Measurements from ENCODE around the gene CEP112. TPM values are rescaled to one million over a fixed set of nuclear protein-coding genes. Genes with fewer than 3 reads are reported as not detected.

Gene CEP112
- total and polyA plus RNA-seq, 2 of the 4 experiments (the other 2 are of a cell fraction), result 2.5 to 5.6 TPM

GRCh38 chr17:65864394-65864793 is 327.5 kb downstream of the CEP112 start:
- CTCF ChIA-PET, result no interaction called here
- Histone ChIP-seq H2AK9ac (replicated peaks; ENCODE audit: low read depth, low read length, poor library complexity) (no peak overlapping the region), H4K91ac (ENCODE audit: insufficient read depth, low read depth, low read length) (no peak overlapping the region), H3K9ac (ENCODE audit: low read depth, low read length) (no peak overlapping the region), H2BK120ac (ENCODE audit: low read depth, low read length) (no peak overlapping the region), H3K79me1 (ENCODE audit: low read depth in 1 of 2, low read length in 2 of 2) (no peaks in the 10 kb centered on the region), H3K4me1 (ENCODE audit: control insufficient read depth, insufficient read depth, low read length) (no peaks in the 10 kb centered on the region), H2BK15ac (ENCODE audit: low read depth, low read length) (no peak overlapping the region), H3K23ac (ENCODE audit: low read depth, low read length) (no peak overlapping the region), H2AK5ac (ENCODE audit: low read depth, low read length) (no peak overlapping the region), H3K56ac (ENCODE audit: extremely low read depth, insufficient read depth, low read length) (no peak overlapping the region), H2BK20ac (ENCODE audit: low read depth, low read length) (no peak overlapping the region), H3K4me2 (ENCODE audit: low read depth, low read length) (no peak overlapping the region), H2BK5ac (ENCODE audit: low read depth, low read length, poor library complexity, severe bottlenecking) (no peak overlapping the region), H3K9me3 (ENCODE audit: control insufficient read depth, insufficient read depth, low read length) (no peaks in the 10 kb centered on the region), H3K9me1 (ENCODE audit: insufficient read depth, low read length) (0 out of 2 replicates have a peak, but pooled peaks cover 3% of the 10 kb centered on the region), H3K14ac (replicated peaks; ENCODE audit: low read depth, low read length) (no peak overlapping the region), H4K20me1 (ENCODE audit: insufficient read depth, low read length) (no peaks in the 10 kb centered on the region), H4K8ac (ENCODE audit: low read depth in 2 of 2, low read length in 2 of 2) (no peak overlapping the region), H3K27me3 (ENCODE audit: control insufficient read depth, insufficient read depth, low read length) (no peaks in the 10 kb centered on the region), H2AFZ (replicated peaks; ENCODE audit: low read length, poor library complexity) (no peak overlapping the region), H3K18ac (ENCODE audit: low read depth, low read length) (no peak overlapping the region), H3K27ac (ENCODE audit: insufficient read depth, low read length) (no peak overlapping the region), H3K4ac (ENCODE audit: low read depth, low read length) (no peak overlapping the region), H3K4me3 (ENCODE audit: insufficient read depth, low read depth, low read length) (no peak overlapping the region), H3K36me3 (ENCODE audit: control insufficient read depth, insufficient read depth, low read length) (no peaks in the 10 kb centered on the region), H4K5ac (ENCODE audit: low read depth, low read length) (no peak overlapping the region)
- in situ Hi-C loops (cut with MboI; ENCODE audit: low sequenced_read_pairs), result no loop called here
- dilution Hi-C loops (cut with HindIII; ENCODE audit: low sequenced_read_pairs, unreplicated experiment), result no loop called here
- TF ChIP-seq MAZ (IDR thresholded peaks at IDR 0.05; ENCODE audit: borderline replicate concordance, low read depth, low read length), result no peak
- POLR2A ChIA-PET (ENCODE audit: unreplicated experiment), result no interaction called here
- intact Hi-C loops (cut with micrococcal nuclease), result no loop called here
- ATAC-seq (ENCODE audit: low read depth) (no peak), DNase-seq (no peak)
- no TSS peak for BruUV-seq (replicated peaks)
- whole genome bisulfite sequencing, 2 experiments (ENCODE audit: extremely low coverage in 2 of 2, insufficient read length in 1 of 2), result no CpG with 5 or more reads among the region's 8 CpGs

Data from IMR-90 (cell line).